ENCODE measurements around the gene ZNF32. TPM values are rescaled to one million over a fixed set of nuclear protein-coding genes. Genes with fewer than 3 reads are reported as not detected.

Gene ZNF32
- total RNA-seq, 1 experiment from 2014 or later: 14.6 TPM

- Histone ChIP-seq H4K8ac (replicated peaks; ENCODE audit: insufficient read length, low read depth, low read length) (no peak overlapping the region), H3K4me2 (ENCODE audit: insufficient read depth, insufficient read length, low read length) (peak overlapping the region; percentile 60), H3K4ac (ENCODE audit: low read depth, low read length) (no peak overlapping the region), H2AFZ (ENCODE audit: low read length) (no peak overlapping the region), H4K20me1 (ENCODE audit: control insufficient read depth, insufficient read depth, insufficient read length) (no peaks in the 10 kb centered on the region), H3K4me1 (ENCODE audit: insufficient read depth, low read length) (no peaks in the 10 kb centered on the region), H3K23ac (ENCODE audit: insufficient read length, low read depth, low read length) (no peak overlapping the region), H4K91ac (ENCODE audit: insufficient read length, low read depth, low read length) (no peak overlapping the region), H3K18ac (ENCODE audit: insufficient read length, low read depth, low read length) (no peak overlapping the region), H2AK5ac (ENCODE audit: insufficient read length, low read length) (no peak overlapping the region), H3K79me2 (ENCODE audit: insufficient read depth, low read length) (no peaks in the 10 kb centered on the region), H3K27me3 (ENCODE audit: insufficient read depth, low read length) (peaks cover 4% of the 10 kb centered on the region; the same call in 1 of the 2 replicates), H3K23me2 (ENCODE audit: insufficient read length, low read depth, low read length, poor library complexity, severe bottlenecking) (peaks cover 9% of the 10 kb centered on the region), H3K79me1 (ENCODE audit: insufficient read depth, low read depth, low read length, poor library complexity, severe bottlenecking) (no peaks in the 10 kb centered on the region), H3K56ac (ENCODE audit: insufficient read length, low read depth, low read length) (no peak overlapping the region), H4K5ac (ENCODE audit: insufficient read length, low read depth, low read length) (no peak overlapping the region), H3K9me3 (ENCODE audit: control insufficient read depth, low read depth, low read length) (peaks cover 21% of the 10 kb centered on the region), H3K14ac (ENCODE audit: insufficient read depth, low read length) (no peak overlapping the region; the same call in 1 of the 2 replicates), H3K27ac (ENCODE audit: insufficient read length, low read depth, low read length) (no peak overlapping the region), H2BK12ac (ENCODE audit: insufficient read length, low read depth, low read length) (no peak overlapping the region), H2BK120ac (ENCODE audit: low read depth, low read length, poor library complexity, severe bottlenecking) (no peak overlapping the region), H2BK5ac (ENCODE audit: insufficient read length, low read length) (no peak overlapping the region), H3T11ph (ENCODE audit: low read length) (no peak overlapping the region), H2BK20ac (ENCODE audit: low read depth, low read length, poor library complexity, severe bottlenecking) (no peak overlapping the region), H3K9ac (ENCODE audit: extremely low read depth, insufficient read length, low read length) (no peak overlapping the region), H2BK15ac (ENCODE audit: low read depth, low read length) (no peak overlapping the region)
- Mint-ChIP-seq H3K27ac (no peak overlapping the region), H3K4me1 (peaks cover 18 to 20% of the 10 kb centered on the region in 2 experiments), H3K9me3 (peaks cover 37 to 46% of the 10 kb centered on the region in 2 experiments), H3K36me3 (ENCODE audit: insufficient read depth in 1 of 3, low read depth in 3 of 3) (peaks cover 34 to 38% (median 35%) of the 10 kb centered on the region in 3 experiments), H3K4me3 (peak overlapping the region; percentile 76 to 87), H3K27me3 (ENCODE audit: low read depth) (peaks cover 44% of the 10 kb centered on the region)
- no CpG with 5 or more reads among the region's 14 CpGs for WGBS (ENCODE audit: extremely low coverage, insufficient read length, low lambda C conversion rate)
- no peak for DNase-seq
- TF ChIP-seq CTCF (conservative IDR thresholded peaks at IDR 0.05): no peak
Observed at GRCh38 chr10:43649185-43649523, 473 bp upstream of the ZNF32 start.

All from H9 (cell line).